Measurements from ENCODE around the gene RHPN2.
"Not testable (repeated sequence)": the region's sequence is repeated elsewhere in the genome, so short reads cannot be mapped to it uniquely, and the experiment has no call there.

RHPN2 gene

GRCh38 chr19:33029746-33030303 lies 34.9 kb downstream of the RHPN2 start:
- no peak for DNase-seq (ENCODE audit: low read depth in 2 of 2)

GRCh38 chr19:33026602-33027001 lies 38.1 kb downstream of the RHPN2 start:
- not testable (repeated sequence) for DNase-seq (ENCODE audit: low read depth in 2 of 2)

- not testable (repeated sequence) for DNase-seq (ENCODE audit: low read depth in 2 of 2)
Measured at GRCh38 chr19:33025468-33026238, 39.0 kb downstream of the RHPN2 start.

GRCh38 chr19:33024398-33024797 lies 40.3 kb downstream of the RHPN2 start:
- DNase-seq (ENCODE audit: low read depth in 2 of 2), result no peak

DNA sequence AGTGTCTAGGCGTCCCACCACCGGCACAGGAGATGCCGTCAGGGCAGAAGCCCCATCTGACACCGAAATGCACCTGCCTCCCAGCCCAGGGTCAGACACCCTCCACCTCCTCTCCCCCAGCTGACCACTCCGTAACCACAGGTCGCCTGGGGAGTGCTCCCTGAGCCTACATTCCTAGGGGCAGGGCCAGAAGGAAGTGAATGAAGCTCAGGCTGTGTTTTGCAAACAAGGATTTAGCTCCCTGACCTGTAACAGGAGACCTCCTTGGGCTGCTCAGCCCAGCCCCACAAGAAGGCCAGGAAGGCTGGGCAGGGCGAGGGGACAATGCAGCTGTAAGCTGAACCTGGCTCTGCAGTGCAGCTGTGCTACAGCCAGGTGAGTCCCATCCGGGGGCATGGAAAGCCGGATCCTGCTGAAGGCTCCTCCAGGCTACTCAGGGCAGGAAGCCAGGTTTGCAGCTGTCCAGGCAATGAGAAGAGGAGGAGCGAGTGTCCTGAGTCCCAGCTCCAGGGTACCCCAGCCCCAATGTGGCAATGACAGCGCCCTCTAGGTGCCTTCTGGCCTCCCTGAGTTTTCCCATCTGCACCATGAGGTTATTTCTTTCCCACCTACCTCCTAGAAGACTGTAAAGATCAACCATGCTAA lies 42.1 kb downstream of the RHPN2 start:
- no peak for DNase-seq (ENCODE audit: low read depth in 2 of 2)

DNA sequence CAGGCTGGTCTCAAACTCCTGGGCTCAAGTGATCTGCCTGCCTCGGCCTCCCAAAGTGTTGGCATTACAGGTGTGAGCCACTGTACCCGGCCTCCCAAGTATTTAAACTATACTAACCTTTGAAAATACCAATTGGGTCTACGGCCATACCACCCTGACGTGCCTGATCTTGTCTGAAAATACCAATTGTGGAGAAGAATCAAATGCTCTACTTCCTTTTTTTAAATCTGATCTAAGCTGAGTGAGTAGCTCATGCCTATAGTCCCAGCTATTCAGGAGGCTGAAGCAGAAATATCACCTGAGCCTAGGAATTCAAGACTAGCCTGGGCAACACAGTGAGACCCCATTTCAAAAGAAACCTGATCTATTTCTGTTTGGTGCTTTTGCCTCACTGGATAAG lies 53.8 kb downstream of the RHPN2 start:
- not testable (repeated sequence) for DNase-seq (ENCODE audit: low read depth in 2 of 2)

- no peak for DNase-seq (ENCODE audit: low read depth in 2 of 2)
Measured at GRCh38 chr19:33008738-33009137, 56.0 kb downstream of the RHPN2 start.

DNA sequence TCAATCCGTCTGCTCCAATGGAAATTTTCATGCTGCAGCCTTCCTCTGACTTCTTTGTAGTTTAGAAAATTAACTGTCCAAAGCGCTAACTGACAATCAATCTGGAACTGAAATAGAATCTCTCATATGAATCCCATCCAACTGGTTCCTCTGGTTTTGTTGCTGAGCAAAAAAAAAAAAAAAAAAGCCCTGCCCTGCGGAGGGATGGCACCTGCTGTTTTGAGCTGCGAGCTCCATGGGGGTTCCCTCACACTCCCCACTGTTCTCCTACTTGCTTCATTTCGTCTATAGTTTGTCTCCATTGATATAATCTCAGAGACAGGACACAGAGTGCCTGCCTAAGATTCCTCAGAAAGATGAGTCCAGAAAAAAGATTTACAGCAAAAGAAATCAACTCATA lies 59.2 kb downstream of the RHPN2 start:
- no peak for DNase-seq (ENCODE audit: low read depth in 2 of 2)

GRCh38 chr19:33003424-33004024 lies 61.2 kb downstream of the RHPN2 start:
- DNase-seq (ENCODE audit: low read depth in 2 of 2), result not testable (repeated sequence)

- not testable (repeated sequence) for DNase-seq (ENCODE audit: low read depth in 2 of 2)
Measured at GRCh38 chr19:33002126-33002865, 62.4 kb downstream of the RHPN2 start.

- no peak for DNase-seq (ENCODE audit: low read depth in 2 of 2)
Measured at GRCh38 chr19:33000910-33001309, 63.8 kb downstream of the RHPN2 start.

DNA sequence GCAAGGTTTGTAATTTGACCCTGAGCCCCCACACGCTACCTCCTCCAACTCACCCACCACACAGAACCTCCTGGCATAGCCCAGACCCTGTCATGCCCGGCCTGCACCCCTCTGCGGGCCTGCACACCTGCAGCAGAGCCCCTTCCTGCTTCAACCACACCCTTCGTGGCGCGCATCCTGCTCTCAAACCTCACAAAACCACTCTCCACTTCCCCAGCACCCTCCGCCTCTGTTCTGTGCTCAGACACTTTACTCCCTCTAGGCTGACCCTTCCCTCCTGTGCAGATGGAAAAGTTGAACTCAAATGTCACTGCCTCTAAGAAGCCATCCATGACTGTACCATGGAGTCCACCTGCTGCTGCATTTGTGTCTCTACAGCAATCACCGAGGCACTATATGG lies 64.2 kb downstream of the RHPN2 start:
- DNase-seq (ENCODE audit: low read depth in 2 of 2), result no peak

- DNase-seq (ENCODE audit: low read depth in 2 of 2), result no peak
Measured at GRCh38 chr19:32998722-32999121, 66.0 kb downstream of the RHPN2 start.

DNA sequence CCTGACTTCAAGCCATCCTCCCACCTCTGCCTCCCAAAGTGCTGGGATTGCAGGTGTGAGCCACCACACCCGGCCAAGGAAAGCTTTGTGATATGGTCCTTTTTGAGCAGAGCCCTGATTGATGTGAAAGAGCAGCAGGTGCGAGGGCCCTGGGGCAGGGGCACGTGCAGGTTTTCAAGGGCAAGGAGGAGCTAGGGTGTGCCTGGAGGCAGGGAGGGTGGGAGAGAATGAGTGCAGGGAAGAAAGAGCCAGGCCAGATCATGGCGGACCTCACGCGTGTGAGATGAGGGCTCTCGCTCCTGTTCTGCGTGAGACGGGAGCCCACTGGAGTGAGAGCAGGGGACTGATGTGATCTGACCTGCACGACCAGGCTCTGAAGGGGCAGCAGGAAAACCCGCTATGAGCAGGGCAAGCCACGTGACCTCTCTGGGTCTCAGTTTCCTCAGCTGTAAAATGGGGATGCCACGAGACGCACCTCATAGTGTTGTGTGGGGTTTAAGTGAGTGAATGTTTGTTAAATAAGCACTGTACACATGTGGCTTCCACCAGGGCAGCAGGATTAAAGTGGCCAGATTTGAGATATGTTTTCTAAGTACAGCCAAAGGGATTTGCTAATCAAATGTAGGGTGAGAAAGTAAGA lies 66.9 kb downstream of the RHPN2 start:
- DNase-seq (ENCODE audit: low read depth in 2 of 2), result no peak

- not testable (repeated sequence) for DNase-seq (ENCODE audit: low read depth in 2 of 2)
Measured at GRCh38 chr19:32997061-32997464, 67.6 kb downstream of the RHPN2 start.

DNA sequence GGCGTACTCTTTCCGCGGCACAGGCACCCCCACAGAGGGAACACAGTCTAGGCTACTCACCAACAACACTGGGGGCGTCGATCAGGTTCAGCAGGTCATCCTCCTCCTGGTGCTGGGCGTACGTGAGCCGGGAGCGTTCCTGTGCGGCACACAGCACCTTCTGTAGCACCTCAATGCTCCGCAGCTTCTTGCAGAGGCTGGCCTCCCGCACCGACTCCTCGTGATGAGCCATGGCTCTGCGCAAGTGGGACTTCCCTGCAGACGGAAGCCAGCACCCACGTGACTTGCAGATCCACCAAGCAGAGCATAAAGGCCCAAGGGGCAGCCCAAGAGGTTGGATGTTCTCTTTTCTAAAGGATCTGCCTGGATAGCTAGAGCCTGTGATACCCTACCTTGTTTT lies 68.7 kb downstream of the RHPN2 start:
- DNase-seq (ENCODE audit: low read depth in 2 of 2), result not testable (repeated sequence)

DNA sequence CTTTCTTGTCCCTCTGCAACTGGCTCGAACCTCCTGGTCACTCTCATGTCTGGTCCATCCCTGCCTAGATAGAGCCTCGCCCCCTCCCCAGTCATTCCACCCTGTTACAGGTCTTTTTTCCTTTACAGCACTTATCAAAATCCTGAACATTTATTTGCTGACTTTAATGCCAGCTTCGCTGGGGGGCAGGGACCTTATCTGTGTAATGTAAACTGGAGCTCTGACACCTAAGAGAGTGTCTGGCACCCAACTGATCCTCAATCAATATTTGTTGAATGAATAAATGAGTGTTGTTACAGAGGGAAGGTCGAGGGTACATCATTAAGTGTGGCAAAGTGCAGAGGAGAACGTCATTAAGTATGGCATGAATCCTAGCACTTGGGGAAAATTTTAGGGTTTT lies 76.0 kb downstream of the RHPN2 start:
- DNase-seq (ENCODE audit: low read depth in 2 of 2), result no peak

DNA sequence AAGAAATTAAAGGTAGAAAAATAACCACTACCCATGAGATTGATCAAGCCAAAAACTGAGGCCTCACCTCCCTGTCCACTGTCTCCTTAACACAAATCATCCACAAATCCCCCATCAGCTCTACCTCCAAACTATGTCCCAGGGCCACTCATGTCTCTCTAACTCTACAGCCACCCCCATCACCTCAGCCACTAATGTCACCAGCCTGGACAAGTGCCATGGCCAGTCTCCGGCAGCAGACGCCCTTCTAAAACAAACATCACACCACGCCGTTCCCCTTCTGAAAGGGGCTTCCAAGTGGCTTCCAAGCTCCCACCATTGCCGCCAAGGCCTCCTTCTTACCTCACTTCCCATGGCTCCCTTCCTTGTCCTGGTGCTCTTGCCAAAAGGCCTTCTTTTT lies 76.4 kb downstream of the RHPN2 start:
- DNase-seq (ENCODE audit: low read depth in 2 of 2), result not testable (repeated sequence)

DNA sequence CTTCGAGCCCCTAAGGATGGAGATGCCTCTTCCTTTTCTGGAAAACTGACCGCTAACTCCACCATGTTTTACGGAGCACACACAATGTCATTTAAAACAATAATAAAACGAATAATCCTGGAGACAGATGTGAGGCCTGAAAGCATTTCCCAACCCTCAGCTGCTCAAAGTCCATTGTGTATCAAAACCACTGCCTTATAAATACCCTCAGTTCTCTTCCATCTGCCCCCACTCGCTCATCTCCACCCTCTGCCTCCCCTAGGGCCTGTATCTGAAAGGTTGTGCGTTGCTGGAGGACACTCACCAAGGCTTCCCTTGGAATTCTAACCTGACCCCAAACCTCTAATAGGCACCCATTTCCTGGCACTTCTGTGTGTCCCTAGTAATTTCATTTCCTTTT lies 82.2 kb downstream of the RHPN2 start:
- DNase-seq (ENCODE audit: low read depth in 2 of 2), result not testable (repeated sequence)

DNA sequence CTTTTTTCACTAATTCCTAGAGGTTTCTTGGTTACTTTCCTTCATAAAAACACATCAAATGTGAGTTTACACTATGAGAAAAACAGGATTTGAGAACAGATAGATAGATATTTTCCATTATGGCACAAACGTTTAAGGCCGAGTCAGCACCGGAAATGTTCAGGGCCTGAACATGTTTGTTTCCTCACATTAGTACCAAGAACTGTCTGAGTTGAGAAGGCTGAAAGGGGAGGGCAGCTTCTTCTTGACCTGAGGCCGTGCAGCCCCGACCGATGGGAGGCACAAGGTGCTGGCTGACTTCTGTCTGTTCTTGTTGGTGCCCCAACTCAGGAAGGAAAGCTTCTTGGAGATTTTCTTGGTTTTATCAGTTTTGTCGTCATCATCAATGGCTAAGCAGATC lies 84.9 kb downstream of the RHPN2 start:
- not testable (repeated sequence) for DNase-seq (ENCODE audit: low read depth in 2 of 2)

DNA sequence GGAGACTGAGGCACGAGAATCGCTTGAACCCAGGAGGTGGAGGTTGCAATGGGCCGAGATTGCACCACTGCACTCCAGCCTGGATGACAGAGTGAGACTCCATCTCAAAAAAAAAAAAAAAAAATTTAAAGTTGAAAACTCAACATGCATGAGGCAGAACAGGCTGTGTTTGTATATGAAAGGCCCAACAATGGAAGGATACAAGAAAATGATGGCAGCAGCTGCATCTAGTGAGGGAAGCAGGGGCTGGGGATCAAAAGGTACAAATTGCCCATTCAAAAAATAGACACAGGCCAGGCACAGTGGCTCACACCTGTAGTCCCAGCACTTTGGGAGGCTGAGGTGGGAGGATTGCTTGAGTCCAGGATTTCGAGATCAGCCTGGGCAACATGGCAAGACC lies 86.9 kb downstream of the RHPN2 start:
- DNase-seq (ENCODE audit: low read depth in 2 of 2), result not testable (repeated sequence)

Data from fibroblast of skin of left biceps (primary cell).